GM21526 (cell line): ENCODE data around the gene TTC34.

ENCODE experiments used
- ATAC-seq: cut with Tn5 transposase; IDR thresholded peaks from one replicate; pipeline ENCODE4 v1.9.1; 2021; ENCODE audit warnings: moderate library complexity; ENCODE audit not compliant: unreplicated experiment, low FRiP score

TTC34 gene

GRCh38 chr1:2609319-2610035 is 192.0 kb downstream of the TTC34 start:
- ATAC-seq: no peak

- ATAC-seq: no peak
Observed at GRCh38 chr1:2607641-2608091, 193.8 kb downstream of the TTC34 start.

- ATAC-seq: no peak
Observed at GRCh38 chr1:2606881-2607621, 194.4 kb downstream of the TTC34 start.

GRCh38 chr1:2606396-2606880 is 195.1 kb downstream of the TTC34 start:
- ATAC-seq: no peak

GRCh38 chr1:2605509-2606395 is 195.7 kb downstream of the TTC34 start:
- ATAC-seq: no peak

GRCh38 chr1:2604844-2605508 is 196.5 kb downstream of the TTC34 start:
- no peak for ATAC-seq

GRCh38 chr1:2604156-2604843 is 197.2 kb downstream of the TTC34 start:
- ATAC-seq: no peak

- no peak for ATAC-seq
Observed at GRCh38 chr1:2603521-2604155, 197.9 kb downstream of the TTC34 start.

GRCh38 chr1:2602866-2603520 is 198.5 kb downstream of the TTC34 start:
- ATAC-seq: no peak

GRCh38 chr1:2602311-2602835 is 199.1 kb downstream of the TTC34 start:
- no peak for ATAC-seq

- ATAC-seq: no peak
Observed at GRCh38 chr1:2601721-2602303, 199.7 kb downstream of the TTC34 start.

- no peak for ATAC-seq
Observed at GRCh38 chr1:2598329-2598931, 203.1 kb downstream of the TTC34 start.

GRCh38 chr1:2597441-2598328 is 203.8 kb downstream of the TTC34 start:
- ATAC-seq: no peak

GRCh38 chr1:2596530-2597333 is 204.8 kb downstream of the TTC34 start:
- no peak for ATAC-seq

GRCh38 chr1:2595812-2596529 is 205.5 kb downstream of the TTC34 start:
- no peak for ATAC-seq
